Measurements from ENCODE around the gene PPA1. TPM values are rescaled to one million over a fixed set of nuclear protein-coding genes. Genes with fewer than 3 reads are reported as not detected.
A peak's percentile ranks its signal among the peaks of the same experiment; 100 is the strongest.

PPA1 gene
- total RNA-seq, 1 donor from 2014 or later, result 350 TPM

- no peak for TF ChIP-seq CTCF (IDR thresholded peaks at IDR 0.05; ENCODE audit: insufficient read depth, low read length, severe bottlenecking)
- no peaks in the 10 kb centered on the region for H3K27me3 ChIP-seq (ENCODE audit: control insufficient read depth, insufficient read depth, low read length)
- peak overlapping the region; percentile 96 for H3K4me3 ChIP-seq (ENCODE audit: low read depth, low read length)
- no peak for FAIRE-seq
- H3K36me3 ChIP-seq (ENCODE audit: control insufficient read depth, insufficient read depth, low read length), result peaks cover 3% of the 10 kb centered on the region
- DNase-seq (ENCODE audit: low read depth), result no peak
Measured at GRCh38 chr10:70169011-70169410, 64.2 kb downstream of the PPA1 start.

- Histone ChIP-seq H3K4me3 (ENCODE audit: low read depth, low read length) (no peak overlapping the region), H3K36me3 (ENCODE audit: control insufficient read depth, insufficient read depth, low read length) (peaks cover 3% of the 10 kb centered on the region), H3K27me3 (ENCODE audit: control insufficient read depth, insufficient read depth, low read length) (no peaks in the 10 kb centered on the region)
- FAIRE-seq, result no peak
- no peak for DNase-seq (ENCODE audit: low read depth)
- TF ChIP-seq CTCF (IDR thresholded peaks at IDR 0.05; ENCODE audit: insufficient read depth, low read length, severe bottlenecking), result no peak
Measured at GRCh38 chr10:70167246-70167645, 66.0 kb downstream of the PPA1 start.

GRCh38 chr10:70166394-70166793, 66.8 kb downstream of the PPA1 start:
- no peak overlapping the region for H3K4me3 ChIP-seq (ENCODE audit: low read depth, low read length)
- no peaks in the 10 kb centered on the region for H3K27me3 ChIP-seq (ENCODE audit: control insufficient read depth, insufficient read depth, low read length)
- DNase-seq (ENCODE audit: low read depth) (no peak), FAIRE-seq (no peak)
- no peak for TF ChIP-seq CTCF (IDR thresholded peaks at IDR 0.05; ENCODE audit: insufficient read depth, low read length, severe bottlenecking)
- H3K36me3 ChIP-seq (ENCODE audit: control insufficient read depth, insufficient read depth, low read length), result peaks cover 4% of the 10 kb centered on the region

GRCh38 chr10:70164163-70164562, 69.1 kb downstream of the PPA1 start:
- Histone ChIP-seq H3K27me3 (ENCODE audit: control insufficient read depth, insufficient read depth, low read length) (no peaks in the 10 kb centered on the region), H3K36me3 (ENCODE audit: control insufficient read depth, insufficient read depth, low read length) (peaks cover 6% of the 10 kb centered on the region), H3K4me3 (ENCODE audit: low read depth, low read length) (no peak overlapping the region)
- no peak for DNase-seq (ENCODE audit: low read depth)
- no peak for FAIRE-seq
- TF ChIP-seq CTCF (IDR thresholded peaks at IDR 0.05; ENCODE audit: insufficient read depth, low read length, severe bottlenecking), result no peak

- no peak for TF ChIP-seq CTCF (IDR thresholded peaks at IDR 0.05; ENCODE audit: insufficient read depth, low read length, severe bottlenecking)
- FAIRE-seq, result no peak
- DNase-seq (ENCODE audit: low read depth), result no peak
Measured at GRCh38 chr10:70163448-70163847, 69.8 kb downstream of the PPA1 start.

GRCh38 chr10:70162892-70163201, 70.4 kb downstream of the PPA1 start:
- Histone ChIP-seq H3K4me3 (ENCODE audit: low read depth, low read length) (no peak overlapping the region), H3K36me3 (ENCODE audit: control insufficient read depth, insufficient read depth, low read length) (peaks cover 9% of the 10 kb centered on the region), H3K27me3 (ENCODE audit: control insufficient read depth, insufficient read depth, low read length) (no peaks in the 10 kb centered on the region)
- no peak for TF ChIP-seq CTCF (IDR thresholded peaks at IDR 0.05; ENCODE audit: insufficient read depth, low read length, severe bottlenecking)
- FAIRE-seq (no peak), DNase-seq (ENCODE audit: low read depth) (no peak)

More at GRCh38 chr10:70163448-70163847, 69.8 kb downstream of the PPA1 start:
- Histone ChIP-seq H3K36me3 (ENCODE audit: control insufficient read depth, insufficient read depth, low read length) (peaks cover 6% of the 10 kb centered on the region), H3K4me3 (ENCODE audit: low read depth, low read length) (no peak overlapping the region), H3K27me3 (ENCODE audit: control insufficient read depth, insufficient read depth, low read length) (no peaks in the 10 kb centered on the region)
